Measurements from ENCODE around the gene PRR20D.
"Not testable (repeated sequence)": the region's sequence is repeated elsewhere in the genome, so short reads cannot be mapped to it uniquely, and the experiment has no call there.

The PRR20D gene
- long read RNA-seq, result 0 reads

DNA sequence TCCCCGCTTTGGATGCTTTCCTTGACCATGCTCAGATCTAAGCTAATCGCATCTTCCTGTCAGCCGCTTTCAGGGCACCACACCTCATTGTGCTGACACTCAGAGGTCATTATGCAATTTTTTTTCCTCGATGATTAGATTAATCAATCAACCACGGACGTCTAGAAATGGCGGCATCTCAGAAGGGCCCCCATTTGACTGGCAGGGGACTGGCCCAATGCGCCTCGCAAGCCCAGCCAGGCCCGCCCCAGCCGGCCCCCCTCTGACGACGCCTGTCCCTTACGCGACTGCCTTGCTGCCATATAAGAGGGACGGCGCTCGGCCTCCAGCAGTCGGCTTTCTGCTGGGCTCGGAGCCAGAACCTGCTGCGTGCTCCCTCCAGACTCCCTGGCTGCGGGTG, at the start of gene PRR20D:
Gene PRR20D (plus strand): TSS at position 301 of the 400 bp plus-strand sequence. CDS start 387 bp downstream, outside the sequence.
- not testable (repeated sequence) for DNase-seq (ENCODE audit: low read depth in 1 of 2, low spot score in 1 of 2); H3K27me3 ChIP-seq (ENCODE audit: insufficient read depth, poor library complexity, severe bottlenecking); H3K4me3 ChIP-seq (replicated peaks; ENCODE audit: insufficient read depth, low read length); H3K27ac ChIP-seq (replicated peaks)

DNA sequence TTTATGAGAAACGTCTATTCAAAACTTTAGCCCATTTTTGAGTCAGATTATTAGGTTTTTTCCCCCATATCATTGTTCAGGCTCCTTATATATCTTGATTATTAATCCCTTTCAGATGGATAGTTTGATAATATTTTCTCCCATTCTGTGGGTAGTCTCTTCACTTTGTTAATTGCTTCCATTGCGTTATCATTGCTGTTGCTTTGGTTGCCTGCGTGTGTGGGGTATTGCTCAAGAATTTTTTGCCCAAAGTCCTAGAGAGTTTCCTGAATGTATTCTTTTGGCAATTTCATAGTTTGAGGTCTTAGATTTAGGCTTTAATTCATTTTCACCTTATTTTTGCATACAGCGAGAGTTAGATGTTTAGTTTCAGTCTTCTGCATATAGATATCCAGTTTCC, 45.5 kb upstream of the PRR20D start:
- TF ChIP-seq, protein P1, sequence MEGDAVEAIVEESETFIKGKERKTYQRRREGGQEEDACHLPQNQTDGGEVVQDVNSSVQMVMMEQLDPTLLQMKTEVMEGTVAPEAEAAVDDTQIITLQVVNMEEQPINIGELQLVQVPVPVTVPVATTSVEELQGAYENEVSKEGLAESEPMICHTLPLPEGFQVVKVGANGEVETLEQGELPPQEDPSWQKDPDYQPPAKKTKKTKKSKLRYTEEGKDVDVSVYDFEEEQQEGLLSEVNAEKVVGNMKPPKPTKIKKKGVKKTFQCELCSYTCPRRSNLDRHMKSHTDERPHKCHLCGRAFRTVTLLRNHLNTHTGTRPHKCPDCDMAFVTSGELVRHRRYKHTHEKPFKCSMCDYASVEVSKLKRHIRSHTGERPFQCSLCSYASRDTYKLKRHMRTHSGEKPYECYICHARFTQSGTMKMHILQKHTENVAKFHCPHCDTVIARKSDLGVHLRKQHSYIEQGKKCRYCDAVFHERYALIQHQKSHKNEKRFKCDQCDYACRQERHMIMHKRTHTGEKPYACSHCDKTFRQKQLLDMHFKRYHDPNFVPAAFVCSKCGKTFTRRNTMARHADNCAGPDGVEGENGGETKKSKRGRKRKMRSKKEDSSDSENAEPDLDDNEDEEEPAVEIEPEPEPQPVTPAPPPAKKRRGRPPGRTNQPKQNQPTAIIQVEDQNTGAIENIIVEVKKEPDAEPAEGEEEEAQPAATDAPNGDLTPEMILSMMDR (IDR thresholded peaks at IDR 0.05; ENCODE audit: insufficient read depth, low read length), result no peak
- TF ChIP-seq GABPA (IDR thresholded peaks at IDR 0.05; ENCODE audit: low read depth) (no peak), POLR2AphosphoS5 (IDR thresholded peaks at IDR 0.05; ENCODE audit: low read depth) (no peak), SPI1 (IDR thresholded peaks at IDR 0.05; ENCODE audit: borderline replicate concordance, low read depth) (no peak)
- TF ChIP-seq, protein P2, sequence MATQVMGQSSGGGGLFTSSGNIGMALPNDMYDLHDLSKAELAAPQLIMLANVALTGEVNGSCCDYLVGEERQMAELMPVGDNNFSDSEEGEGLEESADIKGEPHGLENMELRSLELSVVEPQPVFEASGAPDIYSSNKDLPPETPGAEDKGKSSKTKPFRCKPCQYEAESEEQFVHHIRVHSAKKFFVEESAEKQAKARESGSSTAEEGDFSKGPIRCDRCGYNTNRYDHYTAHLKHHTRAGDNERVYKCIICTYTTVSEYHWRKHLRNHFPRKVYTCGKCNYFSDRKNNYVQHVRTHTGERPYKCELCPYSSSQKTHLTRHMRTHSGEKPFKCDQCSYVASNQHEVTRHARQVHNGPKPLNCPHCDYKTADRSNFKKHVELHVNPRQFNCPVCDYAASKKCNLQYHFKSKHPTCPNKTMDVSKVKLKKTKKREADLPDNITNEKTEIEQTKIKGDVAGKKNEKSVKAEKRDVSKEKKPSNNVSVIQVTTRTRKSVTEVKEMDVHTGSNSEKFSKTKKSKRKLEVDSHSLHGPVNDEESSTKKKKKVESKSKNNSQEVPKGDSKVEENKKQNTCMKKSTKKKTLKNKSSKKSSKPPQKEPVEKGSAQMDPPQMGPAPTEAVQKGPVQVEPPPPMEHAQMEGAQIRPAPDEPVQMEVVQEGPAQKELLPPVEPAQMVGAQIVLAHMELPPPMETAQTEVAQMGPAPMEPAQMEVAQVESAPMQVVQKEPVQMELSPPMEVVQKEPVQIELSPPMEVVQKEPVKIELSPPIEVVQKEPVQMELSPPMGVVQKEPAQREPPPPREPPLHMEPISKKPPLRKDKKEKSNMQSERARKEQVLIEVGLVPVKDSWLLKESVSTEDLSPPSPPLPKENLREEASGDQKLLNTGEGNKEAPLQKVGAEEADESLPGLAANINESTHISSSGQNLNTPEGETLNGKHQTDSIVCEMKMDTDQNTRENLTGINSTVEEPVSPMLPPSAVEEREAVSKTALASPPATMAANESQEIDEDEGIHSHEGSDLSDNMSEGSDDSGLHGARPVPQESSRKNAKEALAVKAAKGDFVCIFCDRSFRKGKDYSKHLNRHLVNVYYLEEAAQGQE (IDR thresholded peaks at IDR 0.05; ENCODE audit: insufficient replicate concordance, low read depth), result no peak
- Histone ChIP-seq H3K27me3 (ENCODE audit: insufficient read depth, poor library complexity, severe bottlenecking) (no peaks in the 10 kb centered on the region), H3K4me3 (replicated peaks; ENCODE audit: insufficient read depth, low read length) (no peak overlapping the region), H3K27ac (replicated peaks) (no peak overlapping the region)
- no peak for DNase-seq (ENCODE audit: low read depth in 1 of 2, low spot score in 1 of 2)

DNA sequence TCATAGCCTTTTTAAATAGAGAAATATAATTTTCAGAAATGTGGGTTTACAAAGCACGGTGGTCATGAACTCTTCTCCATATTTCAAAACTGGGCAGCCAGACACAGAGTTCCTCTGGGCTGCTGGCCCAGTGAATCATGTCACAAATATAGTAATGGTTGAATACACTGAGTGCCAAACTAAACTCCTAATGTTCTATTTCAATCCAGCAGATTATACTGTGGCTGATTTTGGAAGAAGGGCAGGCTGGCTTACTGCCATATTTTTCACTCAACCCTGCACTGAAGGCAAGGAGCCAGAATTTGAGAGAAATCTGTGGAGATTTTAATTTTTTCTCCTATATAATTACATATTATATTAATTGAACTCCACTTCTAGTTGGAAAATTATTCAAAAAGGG, 36.8 kb upstream of the PRR20D start:
- TF ChIP-seq, protein P2 (IDR thresholded peaks at IDR 0.05; ENCODE audit: insufficient replicate concordance, low read depth), result no peak
- TF ChIP-seq POLR2AphosphoS5 (IDR thresholded peaks at IDR 0.05; ENCODE audit: low read depth) (no peak), SPI1 (IDR thresholded peaks at IDR 0.05; ENCODE audit: borderline replicate concordance, low read depth) (no peak), GABPA (IDR thresholded peaks at IDR 0.05; ENCODE audit: low read depth) (no peak)
- TF ChIP-seq, protein P1 (IDR thresholded peaks at IDR 0.05; ENCODE audit: insufficient read depth, low read length), result no peak
- no peaks in the 10 kb centered on the region for H3K27me3 ChIP-seq (ENCODE audit: insufficient read depth, poor library complexity, severe bottlenecking)
- DNase-seq (ENCODE audit: low read depth in 1 of 2, low spot score in 1 of 2), result no peak
- H3K4me3 ChIP-seq (replicated peaks; ENCODE audit: insufficient read depth, low read length), result no peak overlapping the region
- no peak overlapping the region for H3K27ac ChIP-seq (replicated peaks)

DNA sequence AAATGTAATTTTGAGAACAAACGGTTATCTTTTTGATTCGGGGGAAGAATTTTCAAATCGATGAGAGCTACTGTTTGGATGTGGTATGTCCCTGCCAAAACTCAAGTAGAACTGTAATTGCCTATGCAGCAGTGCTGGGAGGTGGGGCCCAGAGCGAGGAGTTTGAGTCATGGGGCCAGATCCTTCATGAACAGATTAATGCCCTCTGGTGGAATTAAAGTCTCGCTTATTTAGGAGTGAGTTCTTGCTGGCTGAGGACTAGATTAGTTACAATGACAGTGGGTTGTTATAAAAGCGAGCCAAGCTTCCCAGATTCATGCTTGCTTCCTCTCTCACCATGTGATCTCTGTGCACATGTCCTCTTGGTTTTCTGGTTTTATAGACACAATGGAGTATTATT, 31.5 kb upstream of the PRR20D start:
- H3K27ac ChIP-seq (replicated peaks), result no peak overlapping the region
- TF ChIP-seq SPI1 (IDR thresholded peaks at IDR 0.05; ENCODE audit: borderline replicate concordance, low read depth), result no peak
- no peak for TF ChIP-seq POLR2AphosphoS5 (IDR thresholded peaks at IDR 0.05; ENCODE audit: low read depth)
- TF ChIP-seq, protein P1 (IDR thresholded peaks at IDR 0.05; ENCODE audit: insufficient read depth, low read length), result no peak
- no peaks in the 10 kb centered on the region for H3K27me3 ChIP-seq (ENCODE audit: insufficient read depth, poor library complexity, severe bottlenecking)
- no peak overlapping the region for H3K4me3 ChIP-seq (replicated peaks; ENCODE audit: insufficient read depth, low read length)
- no peak for DNase-seq (ENCODE audit: low read depth in 1 of 2, low spot score in 1 of 2)
